HL-60 (cell line): ENCODE results near the gene P2RX1.

Source experiments
- DNase-seq, 2 experiments: peaks; one replicate each; pipeline ENCODE4 v3.0.0-alpha.2; 2010 to 2020; ENCODE audit warnings: low read depth in 1 of 2, low spot score in 1 of 2
- H3K27ac ChIP-seq: fragments of 250-450 bp; sonication (Bioruptor Pico); replicated peaks from 2 replicates; pipeline ENCODE4 v1.5.1; 2020; ENCODE audit warnings: mild to moderate bottlenecking, moderate library complexity
- H3K27me3 ChIP-seq: fragments of 250-450 bp; sonication (Bioruptor Pico); 2 replicates; pipeline ENCODE4 v1.5.1; 2021; ENCODE audit warnings: mild to moderate bottlenecking, moderate library complexity; ENCODE audit not compliant: insufficient read depth, poor library complexity, severe bottlenecking
- H3K4me3 ChIP-seq: replicated peaks from 2 replicates; pipeline ENCODE4 v1.5.1; 2011; ENCODE audit warnings: mild to moderate bottlenecking, control low read depth, low read length; ENCODE audit not compliant: insufficient read depth
- GABPA ChIP-seq: IDR thresholded peaks from 2 replicates; pipeline ENCODE4 v1.6.1; 2012; ENCODE audit warnings: low read depth
- POLR2AphosphoS5 ChIP-seq: IDR thresholded peaks from 2 replicates; pipeline ENCODE4 v1.6.1; 2012; ENCODE audit warnings: low read depth
- REST ChIP-seq: IDR thresholded peaks from 2 replicates; pipeline ENCODE4 v1.6.1; 2012; ENCODE audit warnings: low read depth; ENCODE audit not compliant: insufficient replicate concordance
- SPI1 ChIP-seq: IDR thresholded peaks from 2 replicates; pipeline ENCODE4 v1.6.1; 2012; ENCODE audit warnings: low read depth, mild to moderate bottlenecking, borderline replicate concordance
- TF ChIP-seq, protein P1 (sequence below): IDR thresholded peaks from one replicate; pipeline ENCODE4 v1.5.1; 2011; ENCODE audit warnings: low read length, control low read depth, inconsistent platforms; ENCODE audit not compliant: insufficient read depth

Gene P2RX1

GRCh38 chr17:3896968-3897235, 19.4 kb downstream of the P2RX1 start:
- DNase-seq, result no peak
- no peak overlapping the region for H3K27ac ChIP-seq
- TF ChIP-seq, protein P1, sequence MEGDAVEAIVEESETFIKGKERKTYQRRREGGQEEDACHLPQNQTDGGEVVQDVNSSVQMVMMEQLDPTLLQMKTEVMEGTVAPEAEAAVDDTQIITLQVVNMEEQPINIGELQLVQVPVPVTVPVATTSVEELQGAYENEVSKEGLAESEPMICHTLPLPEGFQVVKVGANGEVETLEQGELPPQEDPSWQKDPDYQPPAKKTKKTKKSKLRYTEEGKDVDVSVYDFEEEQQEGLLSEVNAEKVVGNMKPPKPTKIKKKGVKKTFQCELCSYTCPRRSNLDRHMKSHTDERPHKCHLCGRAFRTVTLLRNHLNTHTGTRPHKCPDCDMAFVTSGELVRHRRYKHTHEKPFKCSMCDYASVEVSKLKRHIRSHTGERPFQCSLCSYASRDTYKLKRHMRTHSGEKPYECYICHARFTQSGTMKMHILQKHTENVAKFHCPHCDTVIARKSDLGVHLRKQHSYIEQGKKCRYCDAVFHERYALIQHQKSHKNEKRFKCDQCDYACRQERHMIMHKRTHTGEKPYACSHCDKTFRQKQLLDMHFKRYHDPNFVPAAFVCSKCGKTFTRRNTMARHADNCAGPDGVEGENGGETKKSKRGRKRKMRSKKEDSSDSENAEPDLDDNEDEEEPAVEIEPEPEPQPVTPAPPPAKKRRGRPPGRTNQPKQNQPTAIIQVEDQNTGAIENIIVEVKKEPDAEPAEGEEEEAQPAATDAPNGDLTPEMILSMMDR, result no peak
- TF ChIP-seq POLR2AphosphoS5 (no peak), SPI1 (no peak), REST (no peak), GABPA (no peak)
- H3K27me3 ChIP-seq, result no peaks in the 10 kb centered on the region
- no peak overlapping the region for H3K4me3 ChIP-seq

DNA sequence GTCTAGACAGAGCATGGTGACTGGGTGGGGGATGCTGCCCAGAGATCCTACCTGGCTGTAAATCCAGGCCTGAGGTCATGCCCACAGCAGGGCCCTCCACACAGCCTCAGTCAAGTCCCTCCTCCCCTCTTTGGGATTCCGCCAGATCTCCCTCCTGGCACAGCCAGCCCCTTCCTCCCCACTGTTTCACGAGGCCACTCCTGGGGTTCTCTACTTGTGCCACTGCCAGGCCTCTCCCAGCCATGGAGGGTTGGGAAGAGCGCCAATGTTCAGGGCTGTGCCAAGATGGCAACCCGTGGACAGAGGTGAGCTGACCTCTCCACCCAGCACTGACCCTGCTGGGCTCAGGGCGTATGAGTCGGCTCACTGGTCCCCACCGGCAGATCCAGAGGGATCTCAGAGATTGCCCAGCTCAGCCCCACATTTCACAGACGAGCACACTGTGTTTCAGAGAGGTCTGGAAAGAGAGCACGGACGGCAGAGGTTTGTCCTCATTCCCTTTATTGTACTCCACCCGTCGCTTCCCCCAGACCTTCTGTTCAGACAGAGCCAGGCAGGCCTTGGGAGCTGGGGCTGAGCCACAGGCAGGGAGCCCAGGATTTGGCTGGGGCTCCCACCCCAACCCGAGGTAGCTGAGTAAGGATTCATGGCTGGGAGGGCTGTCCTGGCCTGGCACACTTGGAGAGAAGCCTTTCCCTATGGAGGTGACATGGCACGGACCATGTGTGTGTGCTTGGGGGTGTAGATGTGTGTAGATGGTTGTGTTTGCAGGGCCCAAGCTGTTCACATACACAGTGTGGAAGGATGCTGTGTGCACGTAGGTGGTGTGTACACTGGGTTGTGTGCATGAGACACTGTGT, 19.9 kb downstream of the P2RX1 start:
- no peak overlapping the region for H3K27ac ChIP-seq
- no peaks in the 10 kb centered on the region for H3K27me3 ChIP-seq
- no peak for DNase-seq
- no peak for TF ChIP-seq REST
- TF ChIP-seq SPI1, result no peak
- no peak for TF ChIP-seq GABPA
- TF ChIP-seq POLR2AphosphoS5, result no peak
- TF ChIP-seq, protein P1, result no peak
- no peak overlapping the region for H3K4me3 ChIP-seq

GRCh38 chr17:3895354-3895753, 20.9 kb downstream of the P2RX1 start:
- no peak for TF ChIP-seq POLR2AphosphoS5
- no peak for TF ChIP-seq SPI1
- no peak for TF ChIP-seq REST
- TF ChIP-seq, protein P1, result no peak
- no peak for TF ChIP-seq GABPA
- Histone ChIP-seq H3K27ac (peak overlapping the region; percentile 13), H3K27me3 (no peaks in the 10 kb centered on the region), H3K4me3 (no peak overlapping the region)
- DNase-seq, result no peak
